Mucosa of descending colon (tissue), 3 donors: ENCODE data around the gene ADGRE2. TPM values are rescaled to one million over a fixed set of nuclear protein-coding genes. Genes with fewer than 3 reads are reported as not detected.
"Not testable (repeated sequence)": the region's sequence is repeated elsewhere in the genome, so short reads cannot be mapped to it uniquely, and the experiment has no call there.

Source experiments
- ATAC-seq: fragments of 200-7000 bp; cut with Tn5 transposase; one replicate; pipeline ENCODE4 v1.9.1; 2020; ENCODE audit warnings: mild to moderate bottlenecking, moderate library complexity
- DNase-seq, 3 donors: peaks; one replicate each; pipeline ENCODE4 v3.0.0-alpha.2; 2020
- H3K36me3 ChIP-seq: fragments of 200-600 bp; one replicate; pipeline ENCODE4 v1.8.0; 2021; ENCODE audit warnings: low read depth, mild to moderate bottlenecking
- H3K4me1 ChIP-seq: fragments of 200-600 bp; one replicate; pipeline ENCODE4 v1.8.0; 2021; ENCODE audit warnings: low read depth, mild to moderate bottlenecking
- H3K4me3 ChIP-seq: fragments of 200-600 bp; one replicate; pipeline ENCODE4 v1.8.0; 2021; ENCODE audit warnings: mild to moderate bottlenecking
- H3K9me3 ChIP-seq: fragments of 200-600 bp; one replicate; pipeline ENCODE4 v1.8.0; 2021; ENCODE audit warnings: mild to moderate bottlenecking
- intact Hi-C, 2 donors: fragments of 100-400 bp; cut with DNase I in 1 of 2; cut with micrococcal nuclease in 1 of 2; formaldehyde crosslinking; loops; one replicate each; pipeline versions ENCODE4 v1.11.0 to v1.11.1; 2022; cut with DNase I, micrococcal nuclease
- total RNA-seq, 3 donors: library from RNA; stranded (reverse); fragmentation: NEBNext Ultra II Directional in 2 of 3; extraction: Animal tissue kit (Norgen Biotek cat#: 25700) in 2 of 3; gene quantifications; one replicate each; pipeline versions ENCODE4 v1.2.1 to v1.2.4, GENCODE V29; 2021 to 2023
- TF ChIP-seq, protein P1 (sequence below): fragments of 200-600 bp; IDR thresholded peaks from one replicate; pipeline ENCODE4 v1.8.0; 2022; ENCODE audit warnings: antibody characterized with exemption, mild to moderate bottlenecking
- donor health status: DM: no; HTN: no; CAD: no; lungs with moderate emphysema.
- donor health status: DM: no; HTN: no; CAD: no.
- donor health status: DM: no; HTN: yes; CAD: no.

The ADGRE2 gene
- total RNA-seq, 3 donors from 2014 or later = 1.1 to 4.2 (median 1.9) TPM

DNA sequence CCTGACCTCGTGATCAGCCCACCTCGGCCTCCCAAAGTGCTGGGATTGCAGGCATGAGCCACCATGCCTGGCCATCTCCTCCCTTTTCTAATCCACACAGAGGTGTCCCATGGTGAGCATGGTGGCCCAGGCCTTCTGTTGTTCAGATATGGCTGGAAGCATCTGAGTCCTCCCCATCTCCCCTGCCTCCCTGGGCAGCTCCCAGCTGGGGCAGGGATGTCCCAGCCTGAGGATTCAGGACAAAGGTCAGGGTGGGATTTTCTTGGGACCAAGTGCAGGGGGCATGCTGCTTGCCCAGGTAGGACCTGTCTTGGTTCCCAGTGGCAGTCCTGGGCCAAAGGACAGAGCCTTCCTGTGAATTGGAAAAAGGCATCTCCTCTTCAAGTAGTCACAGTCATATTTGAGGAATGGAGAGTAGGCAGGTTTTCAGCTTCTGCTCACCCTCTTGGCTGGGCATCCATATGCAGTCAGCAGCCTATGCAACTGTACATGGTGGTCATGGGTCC is 10.8 kb downstream of the ADGRE2 start:
- intact Hi-C loops = no loop called here
- no peak for DNase-seq
- TF ChIP-seq, protein P1, sequence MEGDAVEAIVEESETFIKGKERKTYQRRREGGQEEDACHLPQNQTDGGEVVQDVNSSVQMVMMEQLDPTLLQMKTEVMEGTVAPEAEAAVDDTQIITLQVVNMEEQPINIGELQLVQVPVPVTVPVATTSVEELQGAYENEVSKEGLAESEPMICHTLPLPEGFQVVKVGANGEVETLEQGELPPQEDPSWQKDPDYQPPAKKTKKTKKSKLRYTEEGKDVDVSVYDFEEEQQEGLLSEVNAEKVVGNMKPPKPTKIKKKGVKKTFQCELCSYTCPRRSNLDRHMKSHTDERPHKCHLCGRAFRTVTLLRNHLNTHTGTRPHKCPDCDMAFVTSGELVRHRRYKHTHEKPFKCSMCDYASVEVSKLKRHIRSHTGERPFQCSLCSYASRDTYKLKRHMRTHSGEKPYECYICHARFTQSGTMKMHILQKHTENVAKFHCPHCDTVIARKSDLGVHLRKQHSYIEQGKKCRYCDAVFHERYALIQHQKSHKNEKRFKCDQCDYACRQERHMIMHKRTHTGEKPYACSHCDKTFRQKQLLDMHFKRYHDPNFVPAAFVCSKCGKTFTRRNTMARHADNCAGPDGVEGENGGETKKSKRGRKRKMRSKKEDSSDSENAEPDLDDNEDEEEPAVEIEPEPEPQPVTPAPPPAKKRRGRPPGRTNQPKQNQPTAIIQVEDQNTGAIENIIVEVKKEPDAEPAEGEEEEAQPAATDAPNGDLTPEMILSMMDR = no peak
- Histone ChIP-seq H3K36me3 (no peaks in the 10 kb centered on the region), H3K9me3 (no peaks in the 10 kb centered on the region), H3K4me3 (no peak overlapping the region), H3K4me1 (no peaks in the 10 kb centered on the region)
- ATAC-seq = no peak

DNA sequence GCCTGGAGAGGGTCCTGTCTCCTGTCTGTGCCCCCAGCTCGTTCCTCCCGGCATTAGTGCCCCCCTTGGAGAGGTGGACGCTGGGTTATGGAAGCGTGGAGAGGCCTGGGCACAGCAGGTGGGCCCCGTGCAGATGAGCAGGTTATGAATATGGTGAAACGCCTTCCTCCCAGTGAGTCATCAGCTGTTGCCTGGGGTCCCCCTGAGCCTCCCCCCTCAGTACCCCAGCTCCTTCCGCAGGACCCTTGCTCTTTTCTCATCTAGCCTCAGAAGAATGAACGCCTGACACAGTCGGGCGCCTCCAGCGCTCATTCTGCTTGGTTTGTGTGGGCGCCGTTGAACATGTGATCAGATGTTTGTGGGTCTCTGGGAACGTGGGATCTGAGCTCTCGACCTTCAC is 12.5 kb downstream of the ADGRE2 start:
- intact Hi-C loops, ATAC-seq, H3K4me1 ChIP-seq, H3K9me3 ChIP-seq, H3K4me3 ChIP-seq, DNase-seq, H3K36me3 ChIP-seq: not testable (repeated sequence)

DNA sequence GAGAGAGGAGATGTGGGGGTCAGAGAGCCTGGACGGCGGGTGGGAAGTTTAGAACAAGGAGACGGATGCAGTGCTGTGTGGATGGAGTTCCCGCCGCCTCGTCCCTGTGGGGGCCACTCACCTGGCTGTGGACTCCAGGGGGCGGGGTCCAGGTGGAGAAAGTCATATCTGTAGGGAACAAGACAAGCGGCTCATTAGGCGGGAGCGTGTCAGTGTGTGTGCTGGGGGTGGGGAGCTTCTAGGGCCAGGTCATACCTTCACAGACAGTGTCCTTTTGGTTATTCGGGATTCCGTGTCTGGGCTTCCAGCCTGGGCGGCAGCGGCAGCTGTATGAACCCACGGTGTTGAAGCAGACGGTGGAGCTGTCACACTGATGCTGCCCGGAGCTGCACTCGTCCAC is 13.0 kb downstream of the ADGRE2 start:
- ATAC-seq = peak; percentile 38
- H3K36me3 ChIP-seq, H3K4me1 ChIP-seq, DNase-seq, intact Hi-C loops, H3K9me3 ChIP-seq, H3K4me3 ChIP-seq: not testable (repeated sequence)

DNA sequence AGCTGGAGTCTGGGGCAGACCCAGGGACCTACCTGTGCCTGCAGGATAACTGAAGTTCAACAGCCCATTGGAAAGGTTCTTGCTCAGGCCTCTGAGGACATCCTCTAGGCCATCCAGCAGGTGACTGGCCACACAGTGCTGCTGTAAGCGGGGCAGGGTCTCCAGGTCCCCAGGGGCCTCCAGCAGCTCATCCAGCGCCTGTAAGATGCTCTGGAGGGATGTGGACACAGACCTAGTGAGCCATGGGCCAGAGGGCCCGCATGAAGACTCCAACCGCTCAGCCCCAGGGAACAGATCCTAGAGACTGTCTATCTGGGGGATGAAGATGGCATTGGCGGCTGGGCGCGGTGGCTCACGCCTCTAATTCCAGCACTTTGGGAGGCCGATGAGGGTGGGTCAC is 14.0 kb downstream of the ADGRE2 start:
- no peaks in the 10 kb centered on the region for H3K4me1 ChIP-seq
- no peaks in the 10 kb centered on the region for H3K36me3 ChIP-seq
- no peak for ATAC-seq
- DNase-seq = no peak
- no peaks in the 10 kb centered on the region for H3K9me3 ChIP-seq
- no peak overlapping the region for H3K4me3 ChIP-seq
- intact Hi-C loops = no loop called here
- TF ChIP-seq, protein P1 = no peak

DNA sequence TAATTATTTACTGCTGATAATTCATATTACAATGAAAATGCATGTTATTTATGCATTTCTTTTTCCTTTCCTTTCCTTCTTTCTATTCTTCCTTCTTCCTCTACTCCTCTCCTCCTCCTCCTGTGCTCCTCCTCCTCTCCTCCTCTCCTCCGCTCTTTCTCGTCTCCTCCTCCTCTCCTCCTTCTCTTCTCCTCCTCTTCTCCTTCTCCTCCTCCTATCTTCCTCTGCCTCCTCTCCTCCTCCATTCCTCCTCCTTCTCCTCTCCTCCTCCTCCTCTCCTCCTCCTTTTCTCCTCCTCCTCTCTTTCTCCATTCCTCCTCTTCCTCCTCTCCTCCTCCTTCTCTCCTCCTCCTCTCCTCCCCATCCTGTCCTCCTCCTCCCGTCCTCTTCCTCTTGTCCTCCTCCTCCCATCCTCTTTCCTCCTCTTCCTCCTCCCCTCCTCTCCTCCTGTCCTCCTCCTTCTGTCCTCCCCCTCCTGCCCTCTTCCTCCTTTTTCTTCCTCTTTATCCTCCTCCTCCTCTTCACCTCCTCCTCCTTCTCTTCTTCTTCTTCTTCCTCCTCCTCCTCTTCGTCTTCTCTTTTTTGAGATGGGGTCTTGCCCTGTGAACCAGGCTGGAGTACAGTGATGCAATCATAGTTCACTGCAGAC is 14.7 kb downstream of the ADGRE2 start:
- no peaks in the 10 kb centered on the region for H3K36me3 ChIP-seq
- no peak for DNase-seq
- no peak overlapping the region for H3K4me3 ChIP-seq
- TF ChIP-seq, protein P1 = no peak
- intact Hi-C loops = no loop called here
- no peaks in the 10 kb centered on the region for H3K4me1 ChIP-seq
- no peak for ATAC-seq
- H3K9me3 ChIP-seq = no peaks in the 10 kb centered on the region

DNA sequence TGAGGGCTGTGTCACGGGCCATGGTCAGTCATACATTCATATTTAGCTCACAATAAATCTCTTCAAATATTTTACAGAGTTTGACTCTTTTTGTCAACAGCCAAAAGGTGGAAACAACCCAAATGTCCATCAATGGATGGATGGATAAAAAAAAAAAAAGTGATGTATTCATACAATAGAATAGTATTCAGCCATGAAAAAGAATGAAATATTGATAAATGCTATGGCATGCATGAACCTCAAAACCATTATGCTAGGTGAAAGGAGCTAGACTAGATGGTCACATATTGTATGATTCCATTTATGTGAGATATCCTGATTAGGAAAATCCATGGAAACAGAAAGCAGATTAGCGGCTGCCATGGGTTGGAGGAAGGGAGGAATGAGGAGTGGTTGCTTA is 16.2 kb downstream of the ADGRE2 start:
- H3K4me3 ChIP-seq = no peak overlapping the region
- intact Hi-C loops = no loop called here
- no peaks in the 10 kb centered on the region for H3K36me3 ChIP-seq
- no peaks in the 10 kb centered on the region for H3K4me1 ChIP-seq
- no peak for ATAC-seq
- no peak for DNase-seq
- TF ChIP-seq, protein P1 = no peak
- H3K9me3 ChIP-seq = no peaks in the 10 kb centered on the region

DNA sequence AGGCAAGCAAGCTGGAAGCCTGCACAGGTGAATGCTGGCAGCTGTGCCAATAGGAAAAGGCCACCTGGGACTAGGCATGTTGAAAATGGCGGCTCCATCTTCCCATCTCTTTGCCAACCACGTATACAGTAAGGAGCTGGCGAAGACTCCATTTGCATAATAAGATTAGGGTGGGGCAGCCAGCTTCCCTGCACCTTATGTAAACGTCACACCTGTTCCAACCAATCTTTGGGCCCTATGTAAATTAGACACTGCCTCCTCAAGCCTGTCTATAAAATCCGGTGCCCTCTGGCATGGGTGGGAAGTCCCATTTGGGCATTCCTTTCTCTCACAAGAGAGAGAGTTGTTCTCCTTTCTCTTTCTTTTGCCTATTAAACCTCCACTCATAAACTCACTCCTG is 16.8 kb downstream of the ADGRE2 start:
- no peaks in the 10 kb centered on the region for H3K36me3 ChIP-seq
- no peak overlapping the region for H3K4me3 ChIP-seq
- no peaks in the 10 kb centered on the region for H3K9me3 ChIP-seq
- TF ChIP-seq, protein P1 = no peak
- DNase-seq (no peak), ATAC-seq (no peak)
- H3K4me1 ChIP-seq = no peaks in the 10 kb centered on the region
- intact Hi-C loops = no loop called here
